G401 (cell line): ENCODE results near the gene TRIB2. TPM values are rescaled to one million over a fixed set of nuclear protein-coding genes. Genes with fewer than 3 reads are reported as not detected.
A peak's percentile ranks its signal among the peaks of the same experiment; 100 is the strongest.

Source experiments
- DNase-seq: peaks from one replicate; pipeline ENCODE4 v3.0.0-alpha.2; 2015; ENCODE audit warnings: low spot score
- in situ Hi-C: cut with HindIII; loops from 2 replicates; pipeline ENCODE4 v1.10.0; 2016; ENCODE audit warnings: low sequenced_read_pairs, mixed read lengths
- total RNA-seq: library from RNA; depleted of rRNA; stranded (reverse); fragments of >200 nt; shearing (Covaris generic); gene quantifications from 2 replicates; pipeline ENCODE4 v1.2.3, GENCODE V29; 2014

Gene TRIB2
- total RNA-seq, 1 experiment from 2014 or later = 5.4 TPM

DNA sequence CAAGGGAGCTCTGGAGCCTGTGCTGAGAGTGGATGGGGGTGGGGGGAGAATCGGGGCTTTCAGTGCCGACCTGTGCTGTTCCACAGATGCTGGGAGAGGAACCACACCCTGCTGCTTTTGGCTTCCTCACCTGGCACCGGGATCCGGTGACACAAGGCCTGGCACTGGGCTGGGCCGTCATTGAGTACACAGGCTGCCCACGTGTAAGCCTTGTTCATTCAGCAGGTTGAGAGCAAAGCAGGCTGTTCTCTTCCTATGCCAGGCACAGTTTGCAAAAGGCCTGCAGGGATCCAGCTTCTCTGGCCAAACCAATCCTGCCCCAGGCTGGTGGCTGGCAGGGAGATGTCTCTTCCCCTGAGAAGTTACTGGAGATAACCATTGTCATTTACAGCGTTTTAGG is 17.1 kb downstream of the TRIB2 start:
- DNase-seq = peak; percentile 99
- in situ Hi-C loops = no loop called here

DNA sequence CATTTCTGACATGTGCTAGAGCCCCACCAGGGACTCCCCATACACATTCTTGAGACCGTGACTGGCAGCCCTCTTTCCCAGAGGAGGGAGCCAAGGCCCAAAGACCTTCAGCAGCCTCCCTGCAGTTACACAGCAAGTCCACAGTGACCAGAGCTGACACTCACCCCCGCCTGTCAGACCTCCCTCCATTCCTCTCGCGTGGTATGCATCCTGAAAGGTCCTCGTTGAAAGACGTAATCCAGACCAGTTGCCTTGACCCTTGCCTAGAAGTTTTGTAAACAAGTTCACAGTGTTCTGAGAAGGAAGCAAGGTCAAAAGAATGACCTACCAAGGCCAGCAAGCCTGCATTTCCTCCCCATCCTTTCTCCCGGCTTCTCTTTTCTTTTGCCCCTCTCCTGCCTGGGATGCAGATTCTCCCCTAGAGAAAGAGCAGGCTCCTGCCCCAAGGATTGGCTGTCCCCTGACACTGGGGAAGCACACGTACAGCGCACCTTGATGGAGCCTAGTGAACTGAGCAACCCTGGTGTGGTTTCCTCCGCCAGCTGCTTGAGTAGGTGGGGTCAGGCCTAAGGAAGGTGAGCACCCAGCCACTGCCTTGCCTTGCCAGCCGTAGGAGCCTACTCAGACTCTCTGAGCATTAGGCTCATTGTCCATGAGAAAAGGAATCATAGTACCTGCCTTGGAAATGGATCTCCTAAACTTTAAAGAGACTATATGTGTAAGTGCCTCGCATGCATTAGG is 18.3 kb downstream of the TRIB2 start:
- no peak for DNase-seq
- in situ Hi-C loops = no loop called here

- DNase-seq = no peak
- in situ Hi-C loops = no loop called here
These were observed 20.6 kb downstream of the TRIB2 start for GRCh38 chr2:12737297-12737696.

- DNase-seq = no peak
- in situ Hi-C loops = no loop called here
These were observed 21.2 kb downstream of the TRIB2 start for GRCh38 chr2:12737738-12738485.

GRCh38 chr2:12739721-12740254 is 23.1 kb downstream of the TRIB2 start:
- in situ Hi-C loops = no loop called here
- DNase-seq = no peak

- DNase-seq = no peak
- in situ Hi-C loops = no loop called here
These were observed 24.6 kb downstream of the TRIB2 start for GRCh38 chr2:12741380-12741779.

GRCh38 chr2:12742891-12743290 is 26.2 kb downstream of the TRIB2 start:
- in situ Hi-C loops = no loop called here
- DNase-seq = no peak

- DNase-seq = no peak
- in situ Hi-C loops = no loop called here
These were observed 33.6 kb downstream of the TRIB2 start for GRCh38 chr2:12750166-12750905.

DNA sequence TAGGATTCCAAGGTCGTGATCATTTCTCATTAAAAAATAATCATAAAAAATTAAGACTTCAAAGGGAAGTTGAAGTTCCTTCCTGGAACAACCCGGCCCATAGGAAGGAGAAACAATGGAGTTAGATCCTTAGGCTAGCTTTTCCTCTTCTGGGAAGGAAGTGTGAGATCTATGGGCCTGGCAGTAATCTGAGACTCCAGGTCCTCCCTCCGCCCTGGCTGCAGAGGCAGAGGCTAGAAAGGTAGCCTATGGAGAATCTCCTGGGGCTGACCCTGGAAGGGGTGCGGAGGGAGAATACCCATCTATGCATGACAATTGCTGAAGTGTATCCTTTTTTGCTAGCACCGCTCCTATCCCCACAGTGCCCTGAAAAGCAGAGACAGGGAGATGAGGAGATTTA is 37.9 kb downstream of the TRIB2 start:
- in situ Hi-C loops = no loop called here
- DNase-seq = no peak

DNA sequence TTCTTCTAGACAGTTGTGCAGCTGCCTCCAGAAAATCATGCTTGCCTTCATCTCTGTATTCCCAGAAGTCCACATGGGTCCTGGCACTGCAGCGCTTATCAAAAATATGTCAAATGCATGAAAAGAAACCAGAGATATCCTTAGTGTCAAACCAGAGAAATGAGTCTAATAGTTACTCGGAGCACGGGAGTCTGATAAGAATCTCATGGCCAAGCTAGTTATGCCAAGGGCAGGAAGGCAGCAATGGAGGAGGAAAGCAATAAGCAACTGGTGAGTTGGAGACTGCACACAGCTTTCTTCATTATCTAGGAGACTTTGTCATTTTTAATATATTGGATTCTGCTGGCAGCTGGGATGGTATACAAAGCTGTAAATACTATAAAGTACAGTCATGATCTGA is 38.6 kb downstream of the TRIB2 start:
- in situ Hi-C loops = no loop called here
- DNase-seq = no peak

GRCh38 chr2:12759248-12759647 is 42.5 kb downstream of the TRIB2 start:
- DNase-seq = no peak
- in situ Hi-C loops = no loop called here

- in situ Hi-C loops = no loop called here
- no peak for DNase-seq
These were observed 44.4 kb downstream of the TRIB2 start for GRCh38 chr2:12761104-12761503.

GRCh38 chr2:12762337-12762736 is 45.6 kb downstream of the TRIB2 start:
- in situ Hi-C loops = no loop called here
- DNase-seq = peak; percentile 61

GRCh38 chr2:12762976-12763375 is 46.2 kb downstream of the TRIB2 start:
- in situ Hi-C loops = no loop called here
- DNase-seq = no peak

GRCh38 chr2:12763486-12763885 is 46.8 kb downstream of the TRIB2 start:
- in situ Hi-C loops = no loop called here
- no peak for DNase-seq

DNA sequence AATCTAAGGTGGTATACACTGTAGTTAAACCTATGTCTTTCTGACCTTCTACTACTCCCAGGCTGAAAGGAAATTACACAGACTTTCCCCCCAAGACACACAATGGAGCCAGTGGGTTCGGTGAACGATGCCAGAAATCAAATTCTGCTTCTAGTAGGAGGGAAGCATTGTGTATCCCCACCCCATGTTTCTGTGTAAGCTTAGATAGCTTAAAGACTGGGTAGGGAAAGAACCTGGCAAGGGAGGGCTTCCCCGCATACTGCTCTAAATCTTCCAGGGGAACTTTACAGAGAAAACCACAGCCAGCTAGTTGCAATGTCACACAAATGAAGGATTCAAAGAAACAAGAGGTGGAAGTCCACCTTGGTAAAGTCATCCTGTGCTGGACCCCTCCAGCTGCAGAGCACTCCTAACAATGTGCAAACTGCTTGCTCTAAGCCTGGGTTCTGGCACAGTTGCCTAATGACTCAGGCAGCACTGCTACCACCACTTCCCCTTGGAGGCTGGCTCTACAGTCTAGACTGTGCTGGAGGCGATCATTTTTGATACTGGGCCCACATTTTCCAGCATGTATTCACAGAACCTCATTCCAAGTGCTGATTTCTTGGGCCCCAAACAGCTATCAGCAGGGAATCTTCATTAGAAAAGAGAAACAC is 47.5 kb downstream of the TRIB2 start:
- no peak for DNase-seq
- in situ Hi-C loops = no loop called here

DNA sequence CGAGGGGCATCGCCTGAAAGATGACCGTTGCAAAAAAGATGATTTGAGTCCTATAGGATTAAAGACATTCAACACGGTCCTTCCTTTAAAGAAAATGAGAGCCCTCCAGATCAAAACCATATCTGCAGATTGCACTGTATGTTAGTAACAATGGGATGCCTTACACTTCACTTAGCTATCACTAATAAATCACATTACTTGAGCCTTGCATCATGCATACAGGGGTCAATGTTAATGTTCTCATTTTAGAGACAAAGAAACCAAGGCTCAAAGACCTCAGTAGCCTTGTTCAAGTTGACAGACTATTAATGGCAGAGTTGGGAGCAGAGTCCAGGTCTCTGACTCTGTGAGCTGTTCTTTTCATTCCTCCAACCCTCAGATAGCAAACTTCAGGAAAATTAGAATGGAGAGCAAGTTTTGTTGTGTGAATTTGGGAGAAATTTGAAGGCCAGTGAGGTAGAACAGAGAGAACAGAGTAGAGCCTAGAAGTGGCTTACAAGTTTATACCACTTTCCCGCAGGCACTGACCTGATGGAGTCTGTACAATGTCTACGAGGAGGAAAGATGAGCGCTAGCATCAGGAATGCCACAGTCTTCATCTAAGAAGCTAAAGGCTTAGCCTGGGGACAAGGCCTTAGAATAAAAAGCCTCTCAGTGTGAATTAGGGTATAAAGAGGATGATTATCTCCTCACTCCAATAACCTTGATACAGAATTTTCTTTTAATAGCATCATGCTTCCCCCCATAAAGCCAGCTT is 48.3 kb downstream of the TRIB2 start:
- no peak for DNase-seq
- in situ Hi-C loops = no loop called here

DNA sequence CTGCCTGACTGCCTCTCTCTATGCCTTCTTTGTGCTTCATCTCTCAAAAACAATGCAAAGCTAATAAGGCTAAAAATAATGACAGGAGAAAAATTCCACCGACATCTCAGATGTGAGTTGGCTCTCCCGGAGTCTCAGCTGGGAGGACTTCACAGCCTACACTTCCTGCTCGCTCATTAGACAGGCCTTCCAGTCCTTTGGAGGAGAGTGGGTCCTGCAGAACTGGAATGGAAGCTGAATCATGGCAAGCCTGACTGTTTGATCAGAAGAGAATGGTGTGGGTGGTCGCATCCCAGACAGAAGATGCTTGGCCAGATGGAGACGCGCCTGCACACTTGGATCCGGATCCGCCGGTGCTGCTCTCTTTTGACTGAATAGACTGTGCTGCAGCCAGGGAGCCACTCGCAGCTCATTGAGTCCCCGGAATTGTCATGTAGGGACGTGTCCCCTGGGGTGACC is 49.7 kb downstream of the TRIB2 start:
- no peak for DNase-seq
- in situ Hi-C loops = no loop called here

GRCh38 chr2:12767541-12767940 is 50.8 kb downstream of the TRIB2 start:
- in situ Hi-C loops = no loop called here

More at GRCh38 chr2:12767541-12767940, 50.8 kb downstream of the TRIB2 start:
- DNase-seq = no peak
